ENCODE results near the gene VSNL1.

DNA sequence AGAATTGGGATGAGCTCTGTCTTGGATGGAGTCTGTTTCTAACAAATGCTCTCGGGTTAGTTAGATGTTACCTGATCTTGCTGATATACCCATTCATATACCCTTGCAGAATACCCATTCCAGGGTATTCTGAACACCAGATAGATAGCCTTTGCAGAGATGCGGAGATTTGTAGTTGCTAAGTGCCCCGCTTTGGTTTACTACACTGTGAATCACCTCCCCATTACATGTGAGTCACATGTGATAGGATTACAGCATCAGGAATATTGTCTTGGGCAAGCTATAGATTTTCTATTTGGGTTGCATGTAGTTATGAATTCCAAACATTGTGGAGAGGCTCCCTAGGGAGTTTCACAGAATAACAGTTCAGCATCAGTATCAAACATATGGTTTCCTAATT, 3.8 kb downstream of the VSNL1 start:
- TF ChIP-seq, protein P1, sequence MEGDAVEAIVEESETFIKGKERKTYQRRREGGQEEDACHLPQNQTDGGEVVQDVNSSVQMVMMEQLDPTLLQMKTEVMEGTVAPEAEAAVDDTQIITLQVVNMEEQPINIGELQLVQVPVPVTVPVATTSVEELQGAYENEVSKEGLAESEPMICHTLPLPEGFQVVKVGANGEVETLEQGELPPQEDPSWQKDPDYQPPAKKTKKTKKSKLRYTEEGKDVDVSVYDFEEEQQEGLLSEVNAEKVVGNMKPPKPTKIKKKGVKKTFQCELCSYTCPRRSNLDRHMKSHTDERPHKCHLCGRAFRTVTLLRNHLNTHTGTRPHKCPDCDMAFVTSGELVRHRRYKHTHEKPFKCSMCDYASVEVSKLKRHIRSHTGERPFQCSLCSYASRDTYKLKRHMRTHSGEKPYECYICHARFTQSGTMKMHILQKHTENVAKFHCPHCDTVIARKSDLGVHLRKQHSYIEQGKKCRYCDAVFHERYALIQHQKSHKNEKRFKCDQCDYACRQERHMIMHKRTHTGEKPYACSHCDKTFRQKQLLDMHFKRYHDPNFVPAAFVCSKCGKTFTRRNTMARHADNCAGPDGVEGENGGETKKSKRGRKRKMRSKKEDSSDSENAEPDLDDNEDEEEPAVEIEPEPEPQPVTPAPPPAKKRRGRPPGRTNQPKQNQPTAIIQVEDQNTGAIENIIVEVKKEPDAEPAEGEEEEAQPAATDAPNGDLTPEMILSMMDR (conservative IDR thresholded peaks at IDR 0.05; ENCODE audit: low read depth in 2 of 2) = no peak
- TF ChIP-seq CREB1 (CRISPR knock-in tag; IDR thresholded peaks at IDR 0.05; ENCODE audit: low read depth) = no peak
- no peak for TF ChIP-seq EZH2 (IDR thresholded peaks at IDR 0.05; ENCODE audit: low read depth, unreplicated experiment)

All from GM23338 (cell line).